Naive thymus-derived CD4-positive, alpha-beta T cell (primary cell): Measurements from ENCODE around the gene IL17RB. TPM values are rescaled to one million over a fixed set of nuclear protein-coding genes. Genes with fewer than 3 reads are reported as not detected.

ENCODE experiments used
- ATAC-seq: fragments of 150-1000 bp; cut with Tn5 transposase; 2 replicates; pipeline ENCODE4 v1.10.0; 2021; ENCODE audit warnings: mild to moderate bottlenecking, moderate library complexity
- CTCF ChIA-PET: fragments of 350-600 bp; sonication (Branson Sonifier 250); formaldehyde crosslinking; loops from one replicate; lab custom pipeline; 2021; ENCODE audit warnings: antibody characterized with exemption; lab: Charles Lee
- POLR2A ChIA-PET: fragments of 350-600 bp; sonication (Branson Sonifier 250); formaldehyde crosslinking; loops from one replicate; lab custom pipeline; 2021; ENCODE audit warnings: antibody characterized with exemption, inconsistent platforms; lab: Charles Lee
- DNase-seq, 9 donors: peaks; one replicate each; pipeline versions ENCODE4 v3.0.0 to v3.0.0-alpha.2; 2020 to 2022; ENCODE audit warnings: mixed read lengths in 1 of 9
- H3K27ac ChIP-seq: one replicate; pipeline ENCODE4 v1.7.0; 2013; ENCODE audit warnings: mild to moderate bottlenecking, low read depth, low read length, moderate library complexity
- H3K27me3 ChIP-seq, 2 donors: one replicate each; pipeline ENCODE4 v1.7.0; 2013; ENCODE audit warnings: low read length in 2 of 2, mild to moderate bottlenecking in 2 of 2, moderate library complexity in 2 of 2; ENCODE audit not compliant: control insufficient read depth in 2 of 2, insufficient read depth in 2 of 2
- H3K36me3 ChIP-seq, 3 experiments: 1 replicate in 2 of 3; 2 replicates in 1 of 3; pipeline ENCODE4 v1.7.0; 2013; ENCODE audit warnings: low read length in 3 of 3, mild to moderate bottlenecking in 3 of 3, moderate library complexity in 1 of 3; ENCODE audit not compliant: insufficient read depth in 3 of 3, control insufficient read depth in 2 of 3
- H3K4me1 ChIP-seq, 2 donors: one replicate each; pipeline ENCODE4 v1.7.0; 2013; ENCODE audit warnings: low read length in 2 of 2, mild to moderate bottlenecking in 2 of 2, moderate library complexity in 1 of 2; ENCODE audit not compliant: control insufficient read depth in 2 of 2, insufficient read depth in 2 of 2
- H3K4me3 ChIP-seq: 2 replicates; pipeline ENCODE4 v1.7.0; 2013; ENCODE audit warnings: mild to moderate bottlenecking, low read length
- H3K9me3 ChIP-seq, 3 experiments: 1 replicate in 2 of 3; 2 replicates in 1 of 3; pipeline ENCODE4 v1.7.0; 2013; ENCODE audit warnings: low read length in 3 of 3; ENCODE audit not compliant: control insufficient read depth in 2 of 3
- H3K27ac Mint-ChIP-seq, 9 donors: one replicate each; pipeline ENCODE4 v1.8.0; 2020 to 2022; ENCODE audit warnings: mixed read lengths in 9 of 9, mild to moderate bottlenecking in 8 of 9, moderate library complexity in 5 of 9, inconsistent platforms in 2 of 9
- H3K27me3 Mint-ChIP-seq, 5 donors: one replicate each; pipeline ENCODE4 v1.8.0; 2021 to 2022; ENCODE audit warnings: mixed read lengths in 5 of 5, mild to moderate bottlenecking in 1 of 5
- H3K36me3 Mint-ChIP-seq, 5 donors: one replicate each; pipeline ENCODE4 v1.8.0; 2020 to 2022; ENCODE audit warnings: mixed read lengths in 5 of 5, mild to moderate bottlenecking in 3 of 5, inconsistent platforms in 1 of 5
- H3K4me1 Mint-ChIP-seq, 7 donors: one replicate each; pipeline ENCODE4 v1.8.0; 2020 to 2022; ENCODE audit warnings: mixed read lengths in 7 of 7, mild to moderate bottlenecking in 3 of 7, inconsistent platforms in 1 of 7
- H3K4me3 Mint-ChIP-seq, 10 donors: one replicate each; pipeline ENCODE4 v1.8.0; 2020 to 2022; ENCODE audit warnings: mild to moderate bottlenecking in 10 of 10, mixed read lengths in 10 of 10, moderate library complexity in 6 of 10, inconsistent platforms in 2 of 10
- H3K9me3 Mint-ChIP-seq, 11 donors: one replicate each; pipeline ENCODE4 v1.8.0; 2020 to 2022; ENCODE audit warnings: mixed read lengths in 11 of 11, mild to moderate bottlenecking in 4 of 11, inconsistent platforms in 1 of 11, moderate library complexity in 1 of 11
- intact Hi-C, 2 donors: fragments of 100-400 bp; cut with micrococcal nuclease; formaldehyde crosslinking; loops; one replicate each; pipeline ENCODE4 v1.15.1; 2023
- polyA plus RNA-seq, 2 donors: library from polyadenylated mRNA; unstranded; fragments of 300-500 nt; fragmentation: Illumina TruSeq; gene quantifications; one replicate each; pipeline ENCODE4 v1.2.3, GENCODE V29; 2021
- total RNA-seq, 6 experiments: library from RNA in 5 of 6; stranded (reverse) in 5 of 6; gene quantifications; 1 replicate in 5 of 6; 2 replicates in 1 of 6; pipeline ENCODE4 v1.2.3 and lab custom pipeline; 2021 to 2026

Gene IL17RB
- total and polyA plus RNA-seq, 7 experiments from 2014 or later, result 0.22 to 6.0 (median 0.59) TPM; not detected in 3

- POLR2A ChIA-PET, result no interaction called here
- intact Hi-C loops, result loop anchor here in 1 of 2 donors (5.0 kb wide), 1 partner anchor 91 kb away; no protein-coding TSS in a partner anchor
- Mint-ChIP-seq H3K9me3 (peaks cover 0 to 1% (median 0%) of the 10 kb centered on the region in 11 donors), H3K4me1 (peaks cover 0 to 1% (median 0%) of the 10 kb centered on the region in 7 donors), H3K27me3 (peaks cover 0 to 13% (median 5%) of the 10 kb centered on the region in 5 donors), H3K27ac (no peak overlapping the region), H3K36me3 (no peaks in the 10 kb centered on the region), H3K4me3 (no peak overlapping the region)
- DNase-seq (no peak), ATAC-seq (no peak)
- CTCF ChIA-PET, result no interaction called here
- Histone ChIP-seq H3K4me3 (no peak overlapping the region), H3K27me3 (no peaks in the 10 kb centered on the region), H3K4me1 (no peaks in the 10 kb centered on the region), H3K36me3 (no peaks in the 10 kb centered on the region), H3K9me3 (no peaks in the 10 kb centered on the region), H3K27ac (no peak overlapping the region)
These were observed 43.1 kb upstream of the IL17RB start for GRCh38 chr3:53803124-53803815.

- DNase-seq, result no peak
- CTCF ChIA-PET, result no interaction called here
- POLR2A ChIA-PET, result no interaction called here
- H3K4me3 ChIP-seq, result no peak overlapping the region
- intact Hi-C loops, result loop anchor here in 1 of 2 donors (5.0 kb wide), 1 partner anchor 92 kb away; no protein-coding TSS in a partner anchor
- H3K4me1 ChIP-seq, result no peaks in the 10 kb centered on the region
- H3K27me3 Mint-ChIP-seq, result peaks cover 0 to 13% (median 0%) of the 10 kb centered on the region in 5 donors
- ATAC-seq, result no peak
- H3K9me3 Mint-ChIP-seq, result peaks cover 0 to 1% (median 0%) of the 10 kb centered on the region in 11 donors
- no peaks in the 10 kb centered on the region for H3K36me3 Mint-ChIP-seq
- H3K36me3 ChIP-seq, result no peaks in the 10 kb centered on the region
- H3K4me3 Mint-ChIP-seq, result no peak overlapping the region
- no peaks in the 10 kb centered on the region for H3K9me3 ChIP-seq
- H3K27me3 ChIP-seq, result no peaks in the 10 kb centered on the region
- H3K27ac ChIP-seq, result no peak overlapping the region
- peak overlapping the region in 1 of 9 donors; percentile 57 for H3K27ac Mint-ChIP-seq
- H3K4me1 Mint-ChIP-seq, result peaks cover 0 to 1% (median 0%) of the 10 kb centered on the region in 7 donors
These were observed 42.3 kb upstream of the IL17RB start for GRCh38 chr3:53803816-53804695.

GRCh38 chr3:53804697-53805462, 41.5 kb upstream of the IL17RB start:
- Mint-ChIP-seq H3K27me3 (peaks cover 0 to 13% (median 0%) of the 10 kb centered on the region in 5 donors), H3K9me3 (peaks cover 0 to 1% (median 0%) of the 10 kb centered on the region in 11 donors), H3K4me3 (no peak overlapping the region), H3K36me3 (no peaks in the 10 kb centered on the region), H3K4me1 (peaks cover 0 to 1% (median 0%) of the 10 kb centered on the region in 7 donors), H3K27ac (no peak overlapping the region)
- DNase-seq (no peak), ATAC-seq (no peak)
- no peaks in the 10 kb centered on the region for H3K9me3 ChIP-seq
- H3K4me1 ChIP-seq, result no peaks in the 10 kb centered on the region
- intact Hi-C loops, result loop anchor here in 1 of 2 donors (5.0 kb wide), 1 partner anchor 93 kb away; no protein-coding TSS in a partner anchor
- CTCF ChIA-PET, result no interaction called here
- H3K27ac ChIP-seq, result no peak overlapping the region
- POLR2A ChIA-PET, result no interaction called here
- H3K27me3 ChIP-seq, result no peaks in the 10 kb centered on the region
- no peak overlapping the region for H3K4me3 ChIP-seq
- H3K36me3 ChIP-seq, result no peaks in the 10 kb centered on the region

- Histone ChIP-seq H3K27ac (no peak overlapping the region), H3K9me3 (no peaks in the 10 kb centered on the region), H3K36me3 (no peaks in the 10 kb centered on the region), H3K4me3 (no peak overlapping the region), H3K4me1 (no peaks in the 10 kb centered on the region), H3K27me3 (no peaks in the 10 kb centered on the region)
- H3K4me1 Mint-ChIP-seq, result peaks cover 0 to 1% (median 0%) of the 10 kb centered on the region in 7 donors
- DNase-seq, result no peak
- peak overlapping the region in 1 of 9 donors; percentile 25 for H3K27ac Mint-ChIP-seq
- ATAC-seq, result no peak
- H3K4me3 Mint-ChIP-seq, result no peak overlapping the region
- intact Hi-C loops, result no loop called here
- H3K27me3 Mint-ChIP-seq, result peaks cover 0 to 13% (median 0%) of the 10 kb centered on the region in 5 donors
- H3K36me3 Mint-ChIP-seq, result no peaks in the 10 kb centered on the region
- POLR2A ChIA-PET, result no interaction called here
- CTCF ChIA-PET, result no interaction called here
- H3K9me3 Mint-ChIP-seq, result peaks cover 0 to 1% (median 0%) of the 10 kb centered on the region in 11 donors
These were observed 40.8 kb upstream of the IL17RB start for GRCh38 chr3:53805463-53806159.

GRCh38 chr3:53806182-53807116, 39.9 kb upstream of the IL17RB start:
- peaks cover 0 to 1% (median 0%) of the 10 kb centered on the region in 7 donors for H3K4me1 Mint-ChIP-seq
- CTCF ChIA-PET, result no interaction called here
- no peak overlapping the region for H3K4me3 ChIP-seq
- H3K36me3 Mint-ChIP-seq, result no peaks in the 10 kb centered on the region
- H3K27ac Mint-ChIP-seq, result no peak overlapping the region
- H3K27me3 ChIP-seq, result no peaks in the 10 kb centered on the region
- no peak overlapping the region for H3K4me3 Mint-ChIP-seq
- ATAC-seq, result no peak
- intact Hi-C loops, result no loop called here
- POLR2A ChIA-PET, result no interaction called here
- no peaks in the 10 kb centered on the region for H3K9me3 ChIP-seq
- no peaks in the 10 kb centered on the region for H3K4me1 ChIP-seq
- peaks cover 0 to 13% (median 0%) of the 10 kb centered on the region in 5 donors for H3K27me3 Mint-ChIP-seq
- H3K36me3 ChIP-seq, result no peaks in the 10 kb centered on the region
- peaks cover 0 to 1% (median 0%) of the 10 kb centered on the region in 11 donors for H3K9me3 Mint-ChIP-seq
- H3K27ac ChIP-seq, result no peak overlapping the region
- DNase-seq, result no peak
